ENCODE data around the gene TTC9B.
"Not testable (repeated sequence)": the region's sequence is repeated elsewhere in the genome, so short reads cannot be mapped to it uniquely, and the experiment has no call there.

The TTC9B gene

GRCh38 chr19:40170303-40170989 is 47.7 kb downstream of the TTC9B start:
- DNase-seq (ENCODE audit: low spot score), result not testable (repeated sequence)

- not testable (repeated sequence) for DNase-seq (ENCODE audit: low spot score)
These were observed 48.5 kb downstream of the TTC9B start for GRCh38 chr19:40169482-40170302.
